Renal cortex interstitium (tissue), 11 donors: ENCODE results near the gene GPR12. TPM values are rescaled to one million over a fixed set of nuclear protein-coding genes. Genes with fewer than 3 reads are reported as not detected.

ENCODE experiments used
- DNase-seq, 11 donors: peaks; one replicate each; pipeline ENCODE4 v3.0.0-alpha.2; 2013; ENCODE audit warnings: low read depth in 9 of 11, low spot score in 4 of 11; ENCODE audit errors: extremely low read depth in 1 of 11
- polyA plus RNA-seq, 3 donors: library from polyadenylated mRNA; unstranded; fragments of 120-200 nt; gene quantifications; one replicate each; pipeline ENCODE4 v1.2.1, GENCODE V29; 2013; ENCODE audit not compliant: insufficient read length in 3 of 3

The GPR12 gene
- polyA plus RNA-seq, 3 donors: 0.01 to 0.09 TPM; not detected in 1

- no peak for DNase-seq
Measured at GRCh38 chr13:26710166-26710565, 50.4 kb downstream of the GPR12 start.

- DNase-seq: no peak
Measured at GRCh38 chr13:26709461-26709860, 51.1 kb downstream of the GPR12 start.

- no peak for DNase-seq
Measured at GRCh38 chr13:26708007-26708297, 52.6 kb downstream of the GPR12 start.

- peak in 5 of 11 donors; percentile 16 to 39 (median 30) for DNase-seq
Measured at GRCh38 chr13:26707122-26708006, 53.2 kb downstream of the GPR12 start.

- no peak for DNase-seq
Measured at GRCh38 chr13:26706381-26706780, 54.2 kb downstream of the GPR12 start.

- no peak for DNase-seq
Measured at GRCh38 chr13:26705536-26705935, 55.0 kb downstream of the GPR12 start.

Other genes with a start within 250 kb of the GPR12 start
- 10 to 100 TPM; 54.9 to 59.8 (median 54.9) TPM for gene WASF3, start 203.1 kb downstream of the GPR12 start, polyA plus RNA-seq